Fibroblast of lung (primary cell): ENCODE measurements around the gene SRPRB.

Experiments used
- CTCF ChIP-seq, 2 donors: IDR thresholded peaks in 1 of 2; conservative IDR thresholded peaks in 1 of 2; 1 replicate in 1 of 2; 2 replicates in 1 of 2; pipeline ENCODE4 v1.5.1; 2011 to 2012; ENCODE audit warnings: low read length in 2 of 2, control low read depth in 1 of 2, inconsistent platforms in 1 of 2, low read depth in 1 of 2, mild to moderate bottlenecking in 1 of 2
- EZH2 ChIP-seq: IDR thresholded peaks from 2 replicates; pipeline ENCODE4 v1.5.1; 2012; ENCODE audit warnings: low read length, control low read depth, mild to moderate bottlenecking; ENCODE audit errors: missing control alignments

DNA sequence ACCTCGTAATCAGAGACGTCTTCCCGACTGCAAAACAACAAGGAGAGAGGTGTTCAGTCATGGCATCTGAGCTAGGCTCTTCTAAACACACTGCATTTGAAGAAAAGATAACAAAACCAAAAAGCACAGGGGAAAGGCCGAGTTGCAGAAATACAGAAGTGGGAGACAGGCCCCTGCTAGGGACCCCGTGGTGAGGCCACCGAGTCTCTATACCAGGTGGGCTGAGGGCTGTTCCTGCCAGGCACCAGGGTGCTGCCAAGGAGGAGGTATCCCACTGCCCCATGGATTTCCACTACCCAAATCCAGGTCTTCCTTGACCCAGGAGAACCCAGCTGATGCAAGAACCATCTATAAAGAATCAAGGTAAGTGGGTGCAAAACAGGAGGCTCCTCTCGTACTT is 59.0 kb downstream of the SRPRB start:
- TF ChIP-seq CTCF (conservative IDR thresholded peaks at IDR 0.05 in 1 of 2, IDR thresholded peaks at IDR 0.05 in 1 of 2; ENCODE audit: low read depth in 1 of 2, low read length in 2 of 2) (no peak), EZH2 (no peak)
